Measurements from ENCODE around the gene FBRS. TPM values are rescaled to one million over a fixed set of nuclear protein-coding genes. Genes with fewer than 3 reads are reported as not detected.

The FBRS gene
- polyA plus RNA-seq, 2 of the 4 experiments (the other 2 are of a cell fraction): 5.9 to 33.3 TPM

- WGBS (ENCODE audit: missing lambda C conversion rate): 60% methylated on average over 6 of the region's 6 CpGs
Observed at GRCh38 chr16:30645727-30646126, 12.5 kb upstream of the FBRS start.

GRCh38 chr16:30647274-30647571 lies 11.0 kb upstream of the FBRS start:
- no peak overlapping the region for H3K4me2 ChIP-seq
- no peaks in the 10 kb centered on the region for H3K9me3 ChIP-seq
- H3K4me3 ChIP-seq: no peak overlapping the region
- H3K4me1 ChIP-seq: peaks cover 7% of the 10 kb centered on the region; the same call in 2 of the 3 replicates
- ChIA-PET CTCF (no interaction called here), POLR2A (no interaction called here)
- 71% methylated on average over 1 of the region's 1 CpG for WGBS (ENCODE audit: missing lambda C conversion rate)
- ATAC-seq: no peak
- no peak for DNase-seq (ENCODE audit: low read depth in 1 of 2, low spot score in 1 of 2)
- H3K27ac ChIP-seq: no peak overlapping the region
- FAIRE-seq: no peak
- TF ChIP-seq RNF2 (IDR thresholded peaks at IDR 0.05; ENCODE audit: borderline replicate concordance, low read depth) (no peak), FOXS1 (CRISPR knock-in tag; IDR thresholded peaks at IDR 0.05) (no peak), HDAC2 (IDR thresholded peaks at IDR 0.05) (no peak), BHLHE40 (IDR thresholded peaks at IDR 0.05; ENCODE audit: low read depth, low read length) (no peak), PHF8 (IDR thresholded peaks at IDR 0.05; ENCODE audit: borderline replicate concordance, low read depth) (no peak), EHMT2 (IDR thresholded peaks at IDR 0.05; ENCODE audit: low read depth) (no peak), HOXB5 (CRISPR knock-in tag; IDR thresholded peaks at IDR 0.05) (no peak), HMGXB4 (CRISPR knock-in tag; IDR thresholded peaks at IDR 0.05; ENCODE audit: borderline replicate concordance) (no peak), JUNB (IDR thresholded peaks at IDR 0.05) (no peak), CTCF (IDR thresholded peaks at IDR 0.05) (no peak), KDM1A (IDR thresholded peaks at IDR 0.05; ENCODE audit: low read depth) (no peak), PBX3 (IDR thresholded peaks at IDR 0.05) (no peak), RCOR1 (IDR thresholded peaks at IDR 0.05; ENCODE audit: low read depth, low read length) (no peak), MAFK (IDR thresholded peaks at IDR 0.05; ENCODE audit: partially characterized antibody) (no peak)

More at GRCh38 chr16:30645727-30646126, 12.5 kb upstream of the FBRS start:
- CTCF ChIA-PET: interaction anchor here (1.2 to 3.3 kb wide), 2 partner anchors 16 to 216 kb away, joined by 5 to 12 read pairs; partner anchors contain the start of gene DCTPP1
- FAIRE-seq (no peak), ATAC-seq (no peak), DNase-seq (ENCODE audit: low read depth in 1 of 2, low spot score in 1 of 2) (no peak)
- H3K27ac ChIP-seq: no peak overlapping the region
- no peaks in the 10 kb centered on the region for H3K9me3 ChIP-seq
- no peak for TF ChIP-seq TFCP2L1 (CRISPR knock-in tag; IDR thresholded peaks at IDR 0.05)
- no peak for TF ChIP-seq USF2 (IDR thresholded peaks at IDR 0.05)
- TF ChIP-seq HDAC2 (IDR thresholded peaks at IDR 0.05): no peak
- no peak for TF ChIP-seq ZNF302 (CRISPR knock-in tag; IDR thresholded peaks at IDR 0.05)
- TF ChIP-seq FOSL2 (IDR thresholded peaks at IDR 0.05): no peak
- TF ChIP-seq FOSL2 (CRISPR knock-in tag; IDR thresholded peaks at IDR 0.05): no peak
- no peak for TF ChIP-seq MAX (IDR thresholded peaks at IDR 0.05)
- no peak for TF ChIP-seq ESRRA (IDR thresholded peaks at IDR 0.05; ENCODE audit: borderline replicate concordance, low read length)
- no peak for TF ChIP-seq ZFP36 (IDR thresholded peaks at IDR 0.05; ENCODE audit: borderline replicate concordance, partially characterized antibody)
- TF ChIP-seq POLR2AphosphoS2 (conservative IDR thresholded peaks at IDR 0.05; ENCODE audit: low read length): no peak
- TF ChIP-seq FOXS1 (CRISPR knock-in tag; IDR thresholded peaks at IDR 0.05): no peak
- no peak for TF ChIP-seq REST (IDR thresholded peaks at IDR 0.05)
- TF ChIP-seq NR3C1 (IDR thresholded peaks at IDR 0.05): no peak
- TF ChIP-seq SREBF2 (IDR thresholded peaks at IDR 0.05): no peak
- no peak for TF ChIP-seq GATA3 (IDR thresholded peaks at IDR 0.05; ENCODE audit: borderline replicate concordance)
- no peak for TF ChIP-seq RARB (CRISPR knock-in tag; IDR thresholded peaks at IDR 0.05)
- no peak for TF ChIP-seq KDM1A (IDR thresholded peaks at IDR 0.05; ENCODE audit: low read depth)
- no peak overlapping the region for H3K4me2 ChIP-seq
- POLR2A ChIA-PET: no interaction called here
- 0 out of 3 replicates have a peak, but pooled peaks cover 4% of the 10 kb centered on the region for H3K4me1 ChIP-seq
- no peak overlapping the region for H3K4me3 ChIP-seq

All from A549 (cell line).